ENCODE results near the gene PRSS21.

Gene PRSS21

GRCh38 chr16:2845116-2845515 is 28.1 kb downstream of the PRSS21 start:
- DNase-seq: no peak

GRCh38 chr16:2846511-2847310 is 29.7 kb downstream of the PRSS21 start:
- DNase-seq: no peak

GRCh38 chr16:2848933-2849725 is 32.1 kb downstream of the PRSS21 start:
- no peak for DNase-seq

- DNase-seq: no peak
These were observed 35.1 kb downstream of the PRSS21 start for GRCh38 chr16:2852003-2852730.

GRCh38 chr16:2852731-2853507 is 35.9 kb downstream of the PRSS21 start:
- DNase-seq: no peak

GRCh38 chr16:2853531-2854073 is 36.6 kb downstream of the PRSS21 start:
- no peak for DNase-seq

- no peak for DNase-seq
These were observed 37.8 kb downstream of the PRSS21 start for GRCh38 chr16:2854700-2855309.

GRCh38 chr16:2855536-2855935 is 38.5 kb downstream of the PRSS21 start:
- DNase-seq: no peak

GRCh38 chr16:2856061-2856670 is 39.1 kb downstream of the PRSS21 start:
- no peak for DNase-seq

GRCh38 chr16:2856686-2857450 is 39.8 kb downstream of the PRSS21 start:
- no peak for DNase-seq

- DNase-seq: no peak
These were observed 40.6 kb downstream of the PRSS21 start, which contains the start of gene PRSS22 for GRCh38 chr16:2857451-2858244. TSS of gene PRSS22 (minus strand) at chr16:2858170. CDS start at chr16:2858104, 66 bp downstream.

GRCh38 chr16:2858245-2859025 is 41.4 kb downstream of the PRSS21 start:
- no peak for DNase-seq

GRCh38 chr16:2859686-2860265 is 42.7 kb downstream of the PRSS21 start:
- DNase-seq: no peak

GRCh38 chr16:2860826-2861567 is 44.0 kb downstream of the PRSS21 start:
- DNase-seq: no peak

- no peak for DNase-seq
These were observed 48.6 kb downstream of the PRSS21 start for GRCh38 chr16:2865651-2866050.

GRCh38 chr16:2866431-2866830 is 49.4 kb downstream of the PRSS21 start:
- no peak for DNase-seq

- no peak for DNase-seq
These were observed 50.6 kb downstream of the PRSS21 start for GRCh38 chr16:2867661-2867986.

Data from fibroblast of skin of back (primary cell).